ENCODE results near the gene ERN1. TPM values are rescaled to one million over a fixed set of nuclear protein-coding genes. Genes with fewer than 3 reads are reported as not detected.

The ERN1 gene
- total and polyA plus RNA-seq, 4 donors, result 8.3 to 34.2 (median 19.4) TPM

DNA sequence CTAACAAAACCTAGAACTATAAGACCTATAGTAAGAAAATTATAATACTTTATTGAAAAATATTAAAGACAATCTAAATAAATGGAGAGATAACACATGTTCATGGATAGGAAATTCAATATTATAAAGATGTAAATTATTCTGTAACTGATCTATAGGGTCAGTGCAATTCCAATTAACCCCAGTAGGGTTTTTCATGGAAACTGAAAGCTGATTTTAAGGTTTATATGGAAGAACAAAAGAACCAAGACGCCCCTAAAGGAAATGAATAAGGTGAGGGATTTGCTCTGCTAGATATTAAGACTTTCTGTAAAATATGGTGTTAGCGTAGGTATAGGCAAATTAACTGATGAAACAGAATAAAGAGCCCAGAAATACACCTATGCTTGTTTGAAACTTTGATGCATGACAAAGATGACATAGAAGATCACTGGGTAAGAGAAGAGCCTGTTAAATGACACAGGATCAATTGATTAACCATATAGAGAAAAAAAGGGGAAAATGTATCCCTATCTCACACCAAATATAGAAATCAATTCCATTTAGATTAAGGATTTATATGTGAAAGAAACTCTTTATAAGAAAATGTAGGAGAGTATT lies 112.5 kb downstream of the ERN1 start:
- 79 to 80% methylated on average over 2 of the region's 2 CpGs for WGBS, 2 donors
- Histone ChIP-seq H3K9ac (ENCODE audit: insufficient read depth in 1 of 2, low read length in 2 of 2) (no peak overlapping the region), H3K4me3 (no peak overlapping the region)

GRCh38 chr17:64016974-64017373 lies 113.0 kb downstream of the ERN1 start:
- DNase-seq, result no peak
- H3K9me3 ChIP-seq (ENCODE audit: control insufficient read depth in 4 of 4, insufficient read depth in 3 of 4, low read length in 3 of 4), result no peaks in the 10 kb centered on the region
- no peak overlapping the region for H3K9ac ChIP-seq (ENCODE audit: insufficient read depth in 1 of 2, low read length in 2 of 2)
- ATAC-seq (ENCODE audit: insufficient read depth, low FRiP score), result no peak
- no peak overlapping the region for H3K4me3 ChIP-seq
- H3K4me1 ChIP-seq (ENCODE audit: control insufficient read depth in 5 of 5, insufficient read depth in 5 of 5, low read length in 5 of 5), result peaks cover 0 to 7% (median 7%) of the 10 kb centered on the region in 5 donors
- TF ChIP-seq CTCF (IDR thresholded peaks at IDR 0.05; ENCODE audit: control extremely low read depth, extremely low read depth), result no peak
- no peaks in the 10 kb centered on the region for H3K27me3 ChIP-seq (ENCODE audit: control insufficient read depth in 3 of 3, insufficient read depth in 3 of 3, low read length in 2 of 3)
- WGBS, 2 donors, result 22 to 42% methylated on average over 3 of the region's 3 CpGs
- H3K36me3 ChIP-seq (ENCODE audit: control insufficient read depth in 4 of 4, insufficient read depth in 4 of 4, low read length in 4 of 4), result no peaks in the 10 kb centered on the region
- no peak overlapping the region for H3K27ac ChIP-seq (ENCODE audit: low read depth in 1 of 2, low read length in 1 of 2)

More for the DNA sequence above, 112.5 kb downstream of the ERN1 start:
- Histone ChIP-seq H3K4me1 (ENCODE audit: control insufficient read depth in 5 of 5, insufficient read depth in 5 of 5, low read length in 5 of 5) (peaks cover 0 to 7% (median 7%) of the 10 kb centered on the region in 5 donors), H3K9me3 (ENCODE audit: control insufficient read depth in 4 of 4, insufficient read depth in 3 of 4, low read length in 3 of 4) (no peaks in the 10 kb centered on the region), H3K27ac (ENCODE audit: low read depth in 1 of 2, low read length in 1 of 2) (no peak overlapping the region), H3K36me3 (ENCODE audit: control insufficient read depth in 4 of 4, insufficient read depth in 4 of 4, low read length in 4 of 4) (no peaks in the 10 kb centered on the region), H3K27me3 (ENCODE audit: control insufficient read depth in 3 of 3, insufficient read depth in 3 of 3, low read length in 2 of 3) (no peaks in the 10 kb centered on the region)
- no peak for TF ChIP-seq CTCF (IDR thresholded peaks at IDR 0.05; ENCODE audit: control extremely low read depth, extremely low read depth)
- ATAC-seq (ENCODE audit: insufficient read depth, low FRiP score) (no peak), DNase-seq (no peak)

DNA sequence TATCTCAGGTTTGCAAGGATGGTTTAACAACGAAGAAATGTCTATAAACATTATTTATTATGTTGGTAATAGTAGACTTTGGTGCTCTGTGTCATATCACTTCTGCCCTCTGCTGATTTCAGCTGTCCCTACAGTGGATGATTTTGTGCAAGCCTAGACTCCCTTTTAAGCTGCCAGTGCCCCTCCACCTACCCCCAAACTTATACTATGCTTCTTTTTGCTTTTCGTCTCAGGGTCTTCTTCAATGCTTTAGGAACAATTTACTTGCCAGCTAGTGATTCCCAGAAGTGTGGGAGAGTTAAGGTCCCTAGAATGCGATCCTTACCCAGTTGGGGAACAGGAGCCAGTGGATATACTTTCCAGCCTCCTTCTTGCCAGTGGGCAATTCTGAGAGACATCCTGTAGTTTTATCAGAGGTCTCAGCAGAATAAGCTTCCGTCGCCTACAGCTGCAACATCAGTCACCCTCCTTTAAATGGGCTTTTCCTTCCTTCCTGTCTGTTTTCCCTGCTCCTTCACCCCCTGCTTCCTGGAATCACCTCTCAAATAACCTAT lies 113.6 kb downstream of the ERN1 start:
- no peak overlapping the region for H3K4me3 ChIP-seq
- H3K4me1 ChIP-seq (ENCODE audit: control insufficient read depth in 5 of 5, insufficient read depth in 5 of 5, low read length in 5 of 5), result peaks cover 0 to 7% (median 7%) of the 10 kb centered on the region in 5 donors
- no peak for TF ChIP-seq CTCF (IDR thresholded peaks at IDR 0.05; ENCODE audit: control extremely low read depth, extremely low read depth)
- 28 to 48% methylated on average over 5 of the region's 5 CpGs for WGBS, 2 donors
- no peak for DNase-seq
- no peaks in the 10 kb centered on the region for H3K9me3 ChIP-seq (ENCODE audit: control insufficient read depth in 4 of 4, insufficient read depth in 3 of 4, low read length in 3 of 4)
- no peak overlapping the region for H3K9ac ChIP-seq (ENCODE audit: insufficient read depth in 1 of 2, low read length in 2 of 2)
- peak overlapping the region; percentile 35 to 50 for H3K27ac ChIP-seq (ENCODE audit: low read depth in 1 of 2, low read length in 1 of 2)
- ATAC-seq (ENCODE audit: insufficient read depth, low FRiP score), result no peak
- no peaks in the 10 kb centered on the region for H3K36me3 ChIP-seq (ENCODE audit: control insufficient read depth in 4 of 4, insufficient read depth in 4 of 4, low read length in 4 of 4)
- H3K27me3 ChIP-seq (ENCODE audit: control insufficient read depth in 3 of 3, insufficient read depth in 3 of 3, low read length in 2 of 3), result no peaks in the 10 kb centered on the region
